HG02798 (cell line): ENCODE data around the gene CHTF18.

Experiments
- ATAC-seq: cut with Tn5 transposase; IDR thresholded peaks from one replicate; pipeline ENCODE4 v1.9.1; 2021; ENCODE audit warnings: mild to moderate bottlenecking; ENCODE audit not compliant: unreplicated experiment, poor library complexity

CHTF18 gene

GRCh38 chr16:842061-842476, 53.6 kb downstream of the CHTF18 start:
- ATAC-seq, result no peak

DNA sequence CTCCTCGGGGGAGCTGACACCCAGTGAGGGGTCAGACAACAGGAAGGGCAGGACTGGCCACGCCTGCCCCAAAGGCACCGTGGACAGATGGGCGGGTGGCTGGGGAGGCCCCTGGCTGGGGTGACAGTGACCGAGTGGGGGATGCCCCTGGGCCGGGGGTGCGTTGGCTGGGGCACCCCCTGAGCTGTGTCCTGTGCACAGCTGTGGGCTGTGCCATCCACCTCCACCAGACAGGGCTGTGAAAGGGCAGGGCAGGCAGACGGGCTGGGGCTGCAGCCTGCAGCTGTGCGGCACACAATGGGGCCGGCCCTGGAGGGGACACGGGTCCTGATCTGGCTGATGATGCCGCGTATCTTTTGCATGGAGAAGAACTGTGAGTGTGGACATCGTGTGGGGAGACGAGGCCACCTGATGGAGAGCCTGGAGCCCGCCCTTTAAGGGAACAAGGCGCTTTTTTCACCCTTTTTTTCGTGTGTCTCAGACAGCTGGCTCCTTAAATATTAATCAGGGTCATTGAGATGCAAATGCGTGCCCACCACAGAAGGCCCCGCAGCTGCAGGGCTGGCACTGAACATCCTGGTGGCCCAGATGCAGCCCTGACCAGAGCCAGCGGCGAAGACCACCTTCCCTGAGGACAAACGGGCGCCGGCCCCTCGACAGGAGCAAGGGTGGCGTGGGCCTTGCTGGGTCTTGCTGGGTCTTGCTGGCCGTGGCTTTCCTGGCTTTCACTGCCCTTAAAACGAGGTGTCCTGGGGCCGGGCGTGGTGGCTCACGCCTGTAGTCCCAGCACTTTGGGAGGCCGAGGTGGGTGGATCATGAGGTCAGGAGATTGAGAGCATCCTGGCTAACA, 54.5 kb downstream of the CHTF18 start:
- ATAC-seq, result no peak

DNA sequence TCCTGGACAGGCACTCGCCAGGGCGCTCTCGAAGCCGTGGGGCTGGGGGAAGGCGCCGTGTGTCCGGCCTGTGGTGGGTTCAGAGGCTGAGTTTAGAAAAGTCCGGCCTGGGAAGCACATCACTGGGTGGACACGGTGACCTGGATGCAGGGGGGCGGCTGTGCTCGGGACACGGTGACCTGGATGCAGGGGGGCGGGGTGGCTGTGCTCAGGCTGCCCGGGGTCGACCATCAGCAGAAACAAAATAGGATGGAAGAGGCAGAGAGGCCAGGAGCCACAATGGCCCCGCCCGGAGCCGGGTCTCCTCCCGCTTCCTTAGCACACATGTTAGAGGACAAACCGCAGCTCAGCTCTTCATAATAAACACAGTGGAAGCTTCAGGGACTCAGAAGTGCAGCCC, 55.4 kb downstream of the CHTF18 start:
- ATAC-seq, result no peak

GRCh38 chr16:844638-845350, 56.4 kb downstream of the CHTF18 start:
- ATAC-seq, result no peak

DNA sequence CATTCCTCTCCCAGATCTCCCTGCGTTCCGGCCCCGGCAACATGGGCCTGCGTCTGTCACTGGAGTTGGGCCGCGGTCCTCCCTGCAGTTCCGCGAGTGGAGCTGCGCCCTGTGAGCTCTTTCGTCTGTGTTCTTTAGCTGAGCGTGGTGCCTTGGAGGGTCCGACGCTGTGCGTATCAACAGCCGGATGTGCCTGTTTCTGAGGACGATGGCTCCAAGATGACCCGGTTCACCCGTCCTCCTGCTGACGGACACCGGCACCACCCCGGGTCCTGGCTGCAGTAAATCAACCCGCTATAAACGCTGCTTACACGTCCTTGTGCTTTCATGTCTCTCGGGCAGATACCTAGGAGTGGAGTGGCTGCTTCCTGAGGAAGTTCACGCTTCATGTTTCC, 56.9 kb downstream of the CHTF18 start:
- ATAC-seq, result no peak

- no peak for ATAC-seq
These were observed 58.7 kb downstream of the CHTF18 start for GRCh38 chr16:847151-847550.
